Panc1 (cell line): ENCODE results near the gene ATF3. TPM values are rescaled to one million over a fixed set of nuclear protein-coding genes. Genes with fewer than 3 reads are reported as not detected.

Experiments
- ATAC-seq: fragments of 200-7000 bp; cut with Tn5 transposase; 2 replicates; pipeline ENCODE4 v1.9.1; 2020; ENCODE audit warnings: mild to moderate bottlenecking, moderate library complexity
- BruUV-seq: library from RNA; stranded (reverse); fragments of 400-500 nt; replicated peaks from 2 replicates; lab custom pipeline; 2021; lab: Mats Ljungman, UMichigan
- CTCF ChIA-PET: fragments of 300-600 bp; sonication (Branson Sonifier 250); formaldehyde crosslinking; loops from one replicate; lab custom pipeline; 2022; ENCODE audit warnings: antibody characterized with exemption; lab: Charles Lee
- POLR2A ChIA-PET: fragments of 300-600 bp; sonication (Branson Sonifier 250); formaldehyde crosslinking; loops from one replicate; lab custom pipeline; 2022; ENCODE audit warnings: antibody characterized with exemption; lab: Charles Lee
- DNase-seq: peaks from one replicate; pipeline ENCODE4 v3.0.0-alpha.2; 2010; ENCODE audit warnings: low read depth, low spot score
- H3K27ac ChIP-seq: 2 replicates; pipeline ENCODE4 v1.5.1; 2011; ENCODE audit warnings: mild to moderate bottlenecking, low read length, inconsistent platforms
- H3K27me3 ChIP-seq: fragments of 200-500 bp; sonication (Bioruptor generic); 2 replicates; pipeline ENCODE4 v1.6.0; 2014; ENCODE audit warnings: low read length, inconsistent platforms; ENCODE audit not compliant: control insufficient read depth, insufficient read depth
- H3K36me3 ChIP-seq: fragments of 200-500 bp; sonication (Bioruptor generic); 2 replicates; pipeline ENCODE4 v1.5.1; 2014; ENCODE audit warnings: inconsistent platforms, mild to moderate bottlenecking, low read length, moderate library complexity; ENCODE audit not compliant: control insufficient read depth, insufficient read depth
- H3K4me1 ChIP-seq: 2 replicates; pipeline ENCODE4 v1.5.1; 2011; ENCODE audit warnings: inconsistent platforms, mild to moderate bottlenecking, low read length, moderate library complexity; ENCODE audit not compliant: control insufficient read depth, insufficient read depth
- H3K4me3 ChIP-seq, 2 experiments: 2 replicates each; pipeline ENCODE4 v1.5.1; 2011 to 2012; ENCODE audit warnings: low read depth in 2 of 2, low read length in 2 of 2, mild to moderate bottlenecking in 2 of 2, inconsistent platforms in 1 of 2, moderate library complexity in 1 of 2
- H3K9me3 ChIP-seq: fragments of 200-500 bp; sonication (Bioruptor generic); 2 replicates; pipeline ENCODE4 v1.5.1; 2014; ENCODE audit warnings: low read depth, mild to moderate bottlenecking, inconsistent platforms, low read length, moderate library complexity; ENCODE audit not compliant: control insufficient read depth, insufficient read depth
- CTCF ChIP-seq: fragments of 450-650 bp; IDR thresholded peaks from 2 replicates; pipeline ENCODE4 v1.5.1; 2017; ENCODE audit warnings: mild to moderate bottlenecking
- POLR2AphosphoS5 ChIP-seq: IDR thresholded peaks from 2 replicates; pipeline ENCODE4 v1.6.1; 2012; ENCODE audit warnings: mild to moderate bottlenecking, low read depth, low read length, moderate library complexity
- SIN3A ChIP-seq: IDR thresholded peaks from 2 replicates; pipeline ENCODE4 v1.6.1; 2012; ENCODE audit warnings: low read depth, mild to moderate bottlenecking, low read length, moderate library complexity, borderline replicate concordance; ENCODE audit not compliant: insufficient read depth
- TCF7L2 ChIP-seq: IDR thresholded peaks from 2 replicates; pipeline ENCODE4 v1.6.1; 2011; ENCODE audit warnings: mild to moderate bottlenecking, low read depth, low read length, inconsistent platforms
- in situ Hi-C: cut with HindIII; loops from 2 replicates; pipeline ENCODE4 v1.10.0; 2016; ENCODE audit warnings: low sequenced_read_pairs, low pct_unique_long_range_greater_than_20kb
- intact Hi-C: fragments of 100-400 bp; cut with micrococcal nuclease; formaldehyde crosslinking; loops from one replicate; pipeline ENCODE4 v1.10.0; 2022; ENCODE audit not compliant: unreplicated experiment
- total RNA-seq: library from RNA; stranded (reverse); gene quantifications from one replicate; pipeline ENCODE4 v1.2.1, GENCODE V29; 2021; ENCODE audit not compliant: unreplicated experiment
- TF ChIP-seq, protein P1 (sequence below), 2 experiments: IDR thresholded peaks; 2 replicates each; pipeline ENCODE4 v1.6.1; 2011 to 2012; ENCODE audit warnings: low read depth in 2 of 2, control low read depth in 1 of 2, low read length in 1 of 2, mild to moderate bottlenecking in 1 of 2, moderate library complexity in 1 of 2; ENCODE audit not compliant: insufficient read depth in 1 of 2

Gene ATF3
- total RNA-seq, 1 experiment from 2014 or later = 13.3 TPM

DNA sequence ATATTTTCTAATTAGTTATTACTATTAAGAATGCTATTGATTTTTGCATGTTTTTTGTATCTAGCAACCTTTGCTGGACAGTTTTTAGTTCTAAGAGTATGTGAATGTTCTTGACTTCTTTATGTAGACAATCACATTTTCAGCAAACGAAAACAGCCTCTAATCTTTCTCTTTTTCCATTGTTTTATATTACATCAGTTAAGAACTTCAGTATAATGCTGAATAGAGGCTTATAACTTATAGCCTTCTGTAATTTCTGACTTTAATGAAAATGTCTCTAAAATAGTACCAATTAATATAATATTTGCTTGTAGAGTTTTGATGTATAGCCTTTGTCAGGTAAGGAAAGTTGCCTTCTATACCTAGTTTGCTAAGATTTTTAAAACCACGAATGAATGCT, 33.2 kb upstream of the ATF3 start:
- intact Hi-C loops = no loop called here
- no peak overlapping the region for H3K27ac ChIP-seq
- TF ChIP-seq SIN3A = no peak
- TF ChIP-seq CTCF = no peak
- TF ChIP-seq, protein P1, sequence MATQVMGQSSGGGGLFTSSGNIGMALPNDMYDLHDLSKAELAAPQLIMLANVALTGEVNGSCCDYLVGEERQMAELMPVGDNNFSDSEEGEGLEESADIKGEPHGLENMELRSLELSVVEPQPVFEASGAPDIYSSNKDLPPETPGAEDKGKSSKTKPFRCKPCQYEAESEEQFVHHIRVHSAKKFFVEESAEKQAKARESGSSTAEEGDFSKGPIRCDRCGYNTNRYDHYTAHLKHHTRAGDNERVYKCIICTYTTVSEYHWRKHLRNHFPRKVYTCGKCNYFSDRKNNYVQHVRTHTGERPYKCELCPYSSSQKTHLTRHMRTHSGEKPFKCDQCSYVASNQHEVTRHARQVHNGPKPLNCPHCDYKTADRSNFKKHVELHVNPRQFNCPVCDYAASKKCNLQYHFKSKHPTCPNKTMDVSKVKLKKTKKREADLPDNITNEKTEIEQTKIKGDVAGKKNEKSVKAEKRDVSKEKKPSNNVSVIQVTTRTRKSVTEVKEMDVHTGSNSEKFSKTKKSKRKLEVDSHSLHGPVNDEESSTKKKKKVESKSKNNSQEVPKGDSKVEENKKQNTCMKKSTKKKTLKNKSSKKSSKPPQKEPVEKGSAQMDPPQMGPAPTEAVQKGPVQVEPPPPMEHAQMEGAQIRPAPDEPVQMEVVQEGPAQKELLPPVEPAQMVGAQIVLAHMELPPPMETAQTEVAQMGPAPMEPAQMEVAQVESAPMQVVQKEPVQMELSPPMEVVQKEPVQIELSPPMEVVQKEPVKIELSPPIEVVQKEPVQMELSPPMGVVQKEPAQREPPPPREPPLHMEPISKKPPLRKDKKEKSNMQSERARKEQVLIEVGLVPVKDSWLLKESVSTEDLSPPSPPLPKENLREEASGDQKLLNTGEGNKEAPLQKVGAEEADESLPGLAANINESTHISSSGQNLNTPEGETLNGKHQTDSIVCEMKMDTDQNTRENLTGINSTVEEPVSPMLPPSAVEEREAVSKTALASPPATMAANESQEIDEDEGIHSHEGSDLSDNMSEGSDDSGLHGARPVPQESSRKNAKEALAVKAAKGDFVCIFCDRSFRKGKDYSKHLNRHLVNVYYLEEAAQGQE (IDR thresholded peaks at IDR 0.05; ENCODE audit: insufficient read depth in 1 of 2, low read depth in 2 of 2, low read length in 1 of 2) = no peak
- no peak for TF ChIP-seq POLR2AphosphoS5
- no peak for TF ChIP-seq TCF7L2
- H3K4me1 ChIP-seq = no peaks in the 10 kb centered on the region
- H3K36me3 ChIP-seq = no peaks in the 10 kb centered on the region
- POLR2A ChIA-PET = no interaction called here
- DNase-seq (no peak), ATAC-seq (no peak)
- CTCF ChIA-PET = no interaction called here
- no peaks in the 10 kb centered on the region for H3K9me3 ChIP-seq
- in situ Hi-C loops = no loop called here
- BruUV-seq = no TSS peak
- H3K4me3 ChIP-seq = no peak overlapping the region
- no peaks in the 10 kb centered on the region; the same call in 1 of the 2 replicates for H3K27me3 ChIP-seq

- H3K27ac ChIP-seq = no peak overlapping the region
- in situ Hi-C loops = no loop called here
These were observed 30.5 kb upstream of the ATF3 start for GRCh38 chr1:212578041-212578440.

More at GRCh38 chr1:212578041-212578440, 30.5 kb upstream of the ATF3 start:
- no TSS peak for BruUV-seq
- CTCF ChIA-PET = no interaction called here
- POLR2A ChIA-PET = no interaction called here
- H3K27me3 ChIP-seq = no peaks in the 10 kb centered on the region; the same call in 1 of the 2 replicates
- H3K4me1 ChIP-seq = no peaks in the 10 kb centered on the region
- no peak overlapping the region for H3K4me3 ChIP-seq
- DNase-seq (no peak), ATAC-seq (no peak)
- H3K9me3 ChIP-seq = no peaks in the 10 kb centered on the region
- no peaks in the 10 kb centered on the region for H3K36me3 ChIP-seq
- TF ChIP-seq TCF7L2 = no peak
- TF ChIP-seq CTCF = no peak
- no peak for TF ChIP-seq POLR2AphosphoS5
- TF ChIP-seq, protein P1 (IDR thresholded peaks at IDR 0.05; ENCODE audit: insufficient read depth in 1 of 2, low read depth in 2 of 2, low read length in 1 of 2) = no peak
- TF ChIP-seq SIN3A = no peak
- intact Hi-C loops = no loop called here
